ENCODE data around the gene UBE2QL1.

UBE2QL1 gene

GRCh38 chr5:6488021-6488420 is 39.4 kb downstream of the UBE2QL1 start:
- Histone ChIP-seq H3K36me3 (ENCODE audit: control insufficient read depth in 2 of 2, insufficient read depth in 1 of 2, low read length in 2 of 2) (peaks cover 0 to 4% of the 10 kb centered on the region in 2 experiments; a peak in 2 of 3 replicates), H3K9me3 (ENCODE audit: control insufficient read depth, insufficient read depth, low read depth, low read length) (no peaks in the 10 kb centered on the region), H3K27ac (ENCODE audit: extremely low read depth, low read depth, low read length) (no peak overlapping the region), H3K4me1 (ENCODE audit: control insufficient read depth, insufficient read depth, low read length) (peaks cover 4% of the 10 kb centered on the region), H3K4me3 (ENCODE audit: low read depth, low read length) (no peak overlapping the region)
- TF ChIP-seq ZNF747 (tag by site-specific recombination; IDR thresholded peaks at IDR 0.05) = no peak
- peak; percentile 4; the same call in 1 of the 2 replicates for TF ChIP-seq ZNF654 (tag by site-specific recombination; IDR thresholded peaks at IDR 0.05; ENCODE audit: low read depth)
- no peak for TF ChIP-seq KLF16 (tag by site-specific recombination; IDR thresholded peaks at IDR 0.05)
- no peak for TF ChIP-seq ZNF311 (tag by site-specific recombination; IDR thresholded peaks at IDR 0.05; ENCODE audit: borderline replicate concordance)
- no peak for TF ChIP-seq ZNF626 (tag by site-specific recombination; IDR thresholded peaks at IDR 0.05)
- no peak for TF ChIP-seq ZNF266 (tag by site-specific recombination; IDR thresholded peaks at IDR 0.05; ENCODE audit: low read depth)
- no peak for TF ChIP-seq ZNF274 (IDR thresholded peaks at IDR 0.05; ENCODE audit: low read length)
- TF ChIP-seq ZNF274 (tag by site-specific recombination; IDR thresholded peaks at IDR 0.05; ENCODE audit: borderline replicate concordance) = no peak
- 0 out of 2 replicates have a peak, but pooled peaks have one; percentile 21 for TF ChIP-seq ZNF600 (tag by site-specific recombination; IDR thresholded peaks at IDR 0.05)
- no peak for TF ChIP-seq ZBTB7A (tag by site-specific recombination; IDR thresholded peaks at IDR 0.05; ENCODE audit: low read depth)
- no peak for TF ChIP-seq KLF7 (tag by site-specific recombination; IDR thresholded peaks at IDR 0.05; ENCODE audit: borderline replicate concordance)
- no peak for TF ChIP-seq ZNF404 (tag by site-specific recombination; IDR thresholded peaks at IDR 0.05)
- TF ChIP-seq YY1 (tag by site-specific recombination; IDR thresholded peaks at IDR 0.05) = no peak
- ChIA-PET POLR2A (interaction anchor here (0.7 to 1.3 kb wide), 2 partner anchors 8 to 13 kb away, joined by 3 to 4 read pairs; no protein-coding TSS in a partner anchor), CTCF (interaction anchor here (0.5 to 0.7 kb wide), 2 partner anchors 19 to 996 kb away, joined by 3 read pairs; no protein-coding TSS in a partner anchor)

GRCh38 chr5:6489643-6490185 is 41.1 kb downstream of the UBE2QL1 start:
- H3K4me1 ChIP-seq (ENCODE audit: control insufficient read depth, insufficient read depth, low read length) = peaks cover 4% of the 10 kb centered on the region
- TF ChIP-seq ZNF629 (tag by site-specific recombination; IDR thresholded peaks at IDR 0.05) (no peak), ZNF18 (tag by site-specific recombination; IDR thresholded peaks at IDR 0.05) (no peak), ZNF449 (tag by site-specific recombination; IDR thresholded peaks at IDR 0.05) (0 out of 2 replicates have a peak, but pooled peaks have one; percentile 61)
- no peak overlapping the region for H3K4me3 ChIP-seq (ENCODE audit: low read depth, low read length)
- CTCF ChIA-PET = interaction anchor here (0.6 kb wide), 1 partner anchor 118 kb away, joined by 3 read pairs; no protein-coding TSS in a partner anchor
- peaks cover 0 to 4% of the 10 kb centered on the region in 2 experiments; a peak in 2 of 3 replicates for H3K36me3 ChIP-seq (ENCODE audit: control insufficient read depth in 2 of 2, insufficient read depth in 1 of 2, low read length in 2 of 2)
- POLR2A ChIA-PET = no interaction called here
- no peaks in the 10 kb centered on the region for H3K9me3 ChIP-seq (ENCODE audit: control insufficient read depth, insufficient read depth, low read depth, low read length)
- H3K27ac ChIP-seq (ENCODE audit: extremely low read depth, low read depth, low read length) = no peak overlapping the region

GRCh38 chr5:6490246-6490645 is 41.6 kb downstream of the UBE2QL1 start:
- ChIA-PET CTCF (interaction anchor here (0.6 kb wide), 1 partner anchor 118 kb away, joined by 3 read pairs; no protein-coding TSS in a partner anchor), POLR2A (no interaction called here)
- Histone ChIP-seq H3K27ac (ENCODE audit: extremely low read depth, low read depth, low read length) (no peak overlapping the region), H3K4me1 (ENCODE audit: control insufficient read depth, insufficient read depth, low read length) (peaks cover 4% of the 10 kb centered on the region), H3K9me3 (ENCODE audit: control insufficient read depth, insufficient read depth, low read depth, low read length) (no peaks in the 10 kb centered on the region), H3K36me3 (ENCODE audit: control insufficient read depth in 2 of 2, insufficient read depth in 1 of 2, low read length in 2 of 2) (peaks cover 0 to 4% of the 10 kb centered on the region in 2 experiments; a peak in 2 of 3 replicates), H3K4me3 (ENCODE audit: low read depth, low read length) (no peak overlapping the region)
- no peak for TF ChIP-seq ZFP41 (tag by site-specific recombination; IDR thresholded peaks at IDR 0.05; ENCODE audit: borderline replicate concordance)
- TF ChIP-seq ZNF10 (tag by site-specific recombination; IDR thresholded peaks at IDR 0.05) = no peak
- no peak for TF ChIP-seq EGR2 (tag by site-specific recombination; IDR thresholded peaks at IDR 0.05; ENCODE audit: low read depth)

Data from HEK293 (cell line).